Endothelial cell of umbilical vein (primary cell): ENCODE results near the gene HPSE2. TPM values are rescaled to one million over a fixed set of nuclear protein-coding genes. Genes with fewer than 3 reads are reported as not detected.

Experiments used
- BruUV-seq: library from RNA; stranded (reverse); fragments of 400-500 nt; replicated peaks from 2 replicates; lab custom pipeline; 2021; lab: Mats Ljungman, UMichigan
- CTCF ChIA-PET: fragments of 300-600, 350-600 bp; sonication (Branson Sonifier 250); formaldehyde crosslinking; loops from one replicate; lab custom pipeline; 2021; ENCODE audit warnings: antibody characterized with exemption, inconsistent platforms; lab: Charles Lee
- POLR2A ChIA-PET: fragments of 300-600, 350-600 bp; sonication (Branson Sonifier 250); formaldehyde crosslinking; loops from one replicate; lab custom pipeline; 2021; ENCODE audit warnings: antibody characterized with exemption, inconsistent platforms; lab: Charles Lee
- DNase-seq: peaks from one replicate; pipeline ENCODE4 v3.0.0-alpha.2; 2011; ENCODE audit warnings: low read depth, low spot score
- FAIRE-seq: peaks from 2 replicates; lab custom pipeline; 2011; peaks lifted over from hg19 to GRCh38; lab: Jason Lieb, UNC
- H2AFZ ChIP-seq: 2 replicates; pipeline ENCODE4 v1.6.0; 2012; ENCODE audit warnings: low read depth, low read length, control low read depth, inconsistent platforms
- H3K27ac ChIP-seq: 2 replicates; pipeline ENCODE4 v1.5.1; 2011; ENCODE audit warnings: low read depth, mild to moderate bottlenecking, control low read depth, low read length, moderate library complexity; ENCODE audit not compliant: insufficient read depth
- H3K27me3 ChIP-seq, 2 experiments: 2 replicates each; pipeline versions ENCODE4 v1.6.0 to v1.6.1; 2011; ENCODE audit warnings: low read length in 2 of 2, mixed read lengths in 1 of 2; ENCODE audit not compliant: control insufficient read depth in 2 of 2, insufficient read depth in 2 of 2
- H3K36me3 ChIP-seq, 2 experiments: 2 replicates in 1 of 2; 3 replicates in 1 of 2; pipeline ENCODE4 v1.5.1; 2011; ENCODE audit warnings: low read length in 2 of 2, mild to moderate bottlenecking in 1 of 2, moderate library complexity in 1 of 2; ENCODE audit not compliant: control insufficient read depth in 2 of 2, insufficient read depth in 2 of 2; ENCODE audit errors: extremely low read depth in 1 of 2
- H3K4me1 ChIP-seq: 3 replicates; pipeline ENCODE4 v1.5.1; 2011; ENCODE audit warnings: mild to moderate bottlenecking, low read length; ENCODE audit not compliant: control insufficient read depth, insufficient read depth; ENCODE audit errors: extremely low read depth
- H3K4me2 ChIP-seq: 2 replicates; pipeline ENCODE4 v1.6.1; 2011; ENCODE audit warnings: low read length, control low read depth, mixed read lengths; ENCODE audit not compliant: insufficient read depth
- H3K4me3 ChIP-seq, 3 experiments: fragments of 200-600 bp in 1 of 3; sonication (generic), shearing (Covaris generic) in 1 of 3; replicated peaks in 1 of 3; 2 replicates each; pipeline ENCODE4 v1.5.1; 2011 to 2016; ENCODE audit warnings: control low read depth in 3 of 3, low read length in 3 of 3, mild to moderate bottlenecking in 2 of 3, inconsistent platforms in 1 of 3, low read depth in 1 of 3, moderate library complexity in 1 of 3; ENCODE audit not compliant: insufficient read depth in 1 of 3
- H3K79me2 ChIP-seq: 2 replicates; pipeline ENCODE4 v1.6.0; 2012; ENCODE audit warnings: low read length, inconsistent platforms; ENCODE audit not compliant: control insufficient read depth, insufficient read depth
- H3K9ac ChIP-seq: replicated peaks from 2 replicates; pipeline ENCODE3; 2011; ENCODE audit warnings: low read length, control low read depth; ENCODE audit not compliant: insufficient read depth; ENCODE audit errors: extremely low read depth
- H3K9me1 ChIP-seq: replicated peaks from 3 replicates; pipeline ENCODE4 v1.6.0; 2011; ENCODE audit warnings: mild to moderate bottlenecking, low read length; ENCODE audit not compliant: control insufficient read depth, insufficient read depth; ENCODE audit errors: extremely low read depth
- H3K9me3 ChIP-seq: replicated peaks from 2 replicates; pipeline ENCODE4 v1.5.1; 2012; ENCODE audit warnings: low read length, inconsistent platforms; ENCODE audit not compliant: control insufficient read depth, insufficient read depth
- H4K20me1 ChIP-seq: replicated peaks from 2 replicates; pipeline ENCODE3; 2011; ENCODE audit warnings: mild to moderate bottlenecking, low read length; ENCODE audit not compliant: control insufficient read depth, insufficient read depth; ENCODE audit errors: extremely low read depth
- EZH2 ChIP-seq: IDR thresholded peaks from 2 replicates; pipeline ENCODE4 v1.6.1; 2012; ENCODE audit warnings: borderline replicate concordance, low read depth, mild to moderate bottlenecking, moderate library complexity, low read length, inconsistent platforms; ENCODE audit not compliant: severe bottlenecking
- FOS ChIP-seq: IDR thresholded peaks from 2 replicates; pipeline ENCODE4 v1.6.1; 2011; ENCODE audit warnings: mild to moderate bottlenecking, low read length, moderate library complexity, borderline replicate concordance; ENCODE audit not compliant: insufficient read depth
- JUN ChIP-seq: IDR thresholded peaks from 2 replicates; pipeline ENCODE4 v1.6.1; 2011; ENCODE audit warnings: borderline replicate concordance, low read depth; ENCODE audit not compliant: insufficient read length, insufficient read depth
- dilution Hi-C: fragments of 300-500 bp; cut with MboI; formaldehyde crosslinking; loops from one replicate; pipeline ENCODE4 v1.15.0; 2019; ENCODE audit warnings: low sequenced_read_pairs; ENCODE audit not compliant: extremely low pct_ligation_motif_present
- intact Hi-C: fragments of 100-400 bp; cut with micrococcal nuclease; formaldehyde crosslinking; loops from one replicate; pipeline ENCODE4 v1.10.0; 2022
- polyA plus RNA-seq, 4 experiments: library from polyadenylated mRNA; depleted of rRNA in 3 of 4; stranded (reverse) in 3 of 4; unstranded in 1 of 4; fragments of >200 nt; gene quantifications; 2 replicates each; pipeline versions ENCODE4 v1.2.1 to v1.2.3, GENCODE V29; 2011 to 2012; ENCODE audit warnings: missing spikeins in 1 of 4
- total RNA-seq: library from RNA; stranded (reverse); gene quantifications from 2 replicates; pipeline ENCODE4 v1.2.3, GENCODE V29; 2021
- TF ChIP-seq, protein P1 (sequence below): IDR thresholded peaks from 2 replicates; pipeline ENCODE4 v1.6.1; 2011; ENCODE audit not compliant: insufficient read depth, insufficient read length

Gene HPSE2
- total and polyA plus RNA-seq, 2 donors (not counting 3 experiments of a cell fraction or from before 2014, with no cell fraction given) = not detected

DNA sequence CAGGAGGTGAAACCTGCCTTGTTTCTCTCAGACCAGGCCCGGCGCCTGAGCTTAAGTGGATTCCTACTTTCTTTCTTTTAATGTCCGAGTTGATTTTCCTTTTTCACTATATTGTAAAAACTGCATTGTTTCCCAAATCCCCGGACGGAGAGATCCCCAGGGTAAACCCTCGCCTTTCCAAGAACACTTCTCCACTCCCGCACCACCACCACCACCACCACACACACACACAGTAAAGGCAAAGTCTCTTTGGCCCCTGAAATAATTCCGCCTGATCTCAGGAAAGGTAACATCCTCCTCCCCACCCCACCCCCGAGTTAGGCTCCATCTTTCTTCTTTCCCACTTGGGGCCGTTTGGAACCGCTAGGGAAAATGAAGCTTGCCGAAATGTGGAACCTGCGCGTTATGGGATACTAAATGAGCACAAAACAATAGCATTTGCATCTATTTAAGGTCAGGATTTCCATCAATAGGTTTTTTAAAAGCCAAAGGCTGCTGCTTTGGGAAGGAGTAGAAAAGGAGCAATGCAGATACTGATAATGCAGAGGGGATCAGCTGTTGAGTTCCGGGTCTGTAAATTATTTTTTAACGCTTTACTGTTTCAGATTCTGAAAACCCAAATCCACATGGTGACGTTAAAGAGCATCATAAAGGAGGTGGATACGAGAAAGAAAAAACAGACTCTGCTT lies 2.5 kb downstream of the HPSE2 start:
- Histone ChIP-seq H3K36me3 (no peaks in the 10 kb centered on the region), H3K27ac (no peak overlapping the region), H3K9me1 (no peaks in the 10 kb centered on the region), H3K9ac (no peak overlapping the region), H3K79me2 (no peaks in the 10 kb centered on the region), H3K9me3 (no peaks in the 10 kb centered on the region), H2AFZ (no peak overlapping the region), H3K4me3 (no peak overlapping the region), H4K20me1 (no peaks in the 10 kb centered on the region), H3K4me2 (no peak overlapping the region), H3K27me3 (peaks cover 68 to 74% of the 10 kb centered on the region in 2 experiments), H3K4me1 (no peaks in the 10 kb centered on the region)
- FAIRE-seq (no peak), DNase-seq (no peak)
- CTCF ChIA-PET = interaction anchor here (1.0 to 2.0 kb wide), 3 partner anchors 14 to 807 kb away, joined by 3 to 15 read pairs (median 9); no protein-coding TSS in a partner anchor
- intact Hi-C loops = no loop called here
- dilution Hi-C loops = no loop called here
- TF ChIP-seq EZH2 = peak; percentile 28
- TF ChIP-seq, protein P1, sequence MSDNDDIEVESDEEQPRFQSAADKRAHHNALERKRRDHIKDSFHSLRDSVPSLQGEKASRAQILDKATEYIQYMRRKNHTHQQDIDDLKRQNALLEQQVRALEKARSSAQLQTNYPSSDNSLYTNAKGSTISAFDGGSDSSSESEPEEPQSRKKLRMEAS = no peak
- POLR2A ChIA-PET = no interaction called here
- BruUV-seq = no TSS peak

DNA sequence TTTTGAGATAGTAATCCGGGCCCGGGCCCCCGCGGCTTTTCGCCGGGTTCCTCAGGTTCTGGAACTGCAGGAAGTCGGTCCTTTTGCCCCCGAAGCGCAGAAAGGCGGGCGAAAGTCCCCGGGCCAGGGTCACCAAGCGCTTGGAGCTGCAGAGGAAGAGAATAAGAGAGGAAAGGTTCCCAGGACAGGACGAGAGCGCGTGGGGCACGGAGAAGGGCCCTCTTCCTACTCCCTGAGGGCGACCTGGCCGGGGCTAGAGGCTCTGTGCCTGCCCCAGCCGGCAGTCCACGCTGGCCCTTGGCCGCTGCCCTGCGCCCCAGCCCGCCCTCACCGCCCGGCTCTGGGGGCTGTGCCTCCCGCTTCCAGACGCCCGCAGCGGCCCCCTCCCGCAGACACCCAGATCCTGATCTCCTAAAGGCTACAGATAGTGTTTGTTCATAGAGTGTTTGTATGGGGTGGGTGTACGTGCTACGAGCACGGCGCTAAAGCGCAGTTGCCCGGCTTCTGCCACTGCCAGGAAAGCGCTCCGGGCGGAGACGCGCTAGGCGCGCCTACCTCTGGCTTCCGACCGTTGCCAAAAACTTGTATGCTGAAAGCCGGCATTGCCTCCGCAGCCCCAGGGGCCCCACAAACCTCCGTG lies 3.2 kb downstream of the HPSE2 start:
- ChIA-PET CTCF (no interaction called here), POLR2A (no interaction called here)
- Histone ChIP-seq H3K4me3 (no peak overlapping the region), H4K20me1 (no peaks in the 10 kb centered on the region), H3K27me3 (peaks cover 67 to 70% of the 10 kb centered on the region in 2 experiments), H2AFZ (no peak overlapping the region), H3K9me3 (no peaks in the 10 kb centered on the region), H3K4me1 (no peaks in the 10 kb centered on the region), H3K27ac (no peak overlapping the region), H3K4me2 (no peak overlapping the region), H3K36me3 (no peaks in the 10 kb centered on the region), H3K9me1 (no peaks in the 10 kb centered on the region), H3K79me2 (no peaks in the 10 kb centered on the region), H3K9ac (no peak overlapping the region)
- no peak for DNase-seq
- BruUV-seq = no TSS peak
- intact Hi-C loops = no loop called here
- no peak for FAIRE-seq
- TF ChIP-seq JUN = no peak
- TF ChIP-seq EZH2 = peak; percentile 16
- TF ChIP-seq FOS = no peak
- dilution Hi-C loops = no loop called here
